Right atrium auricular region (tissue), 2 donors: ENCODE measurements around the gene MLLT1. TPM values are rescaled to one million over a fixed set of nuclear protein-coding genes. Genes with fewer than 3 reads are reported as not detected.

ENCODE experiments used
- DNase-seq: peaks from one replicate; pipeline ENCODE4 v3.0.0-alpha.2; 2019; ENCODE audit warnings: low spot score
- H3K27ac ChIP-seq, 2 donors: fragments of 200-600 bp; sonication (generic); 1 replicate in 1 of 2; 2 replicates in 1 of 2; pipeline ENCODE4 v1.5.1; 2016 to 2019
- H3K27me3 ChIP-seq, 2 donors: fragments of 200-600 bp; sonication (generic); one replicate each; pipeline versions ENCODE4 v1.5.1 to v1.6.0; 2017 to 2019
- H3K36me3 ChIP-seq: fragments of 200-600 bp; sonication (generic); one replicate; pipeline ENCODE4 v1.5.1; 2016
- H3K4me1 ChIP-seq, 2 donors: fragments of 200-600 bp; sonication (generic); one replicate each; pipeline versions ENCODE4 v1.5.1 to v1.6.0; 2017 to 2019
- H3K4me3 ChIP-seq, 2 donors: fragments of 200-600 bp; sonication (generic); 1 replicate in 1 of 2; 2 replicates in 1 of 2; pipeline ENCODE4 v1.5.1; 2017 to 2019; ENCODE audit warnings: mild to moderate bottlenecking in 1 of 2, moderate library complexity in 1 of 2
- H3K9me3 ChIP-seq, 2 donors: fragments of 200-600 bp; sonication (generic); one replicate each; pipeline ENCODE4 v1.5.1; 2019
- CTCF ChIP-seq, 2 donors: fragments of 200-600 bp; sonication (generic); IDR thresholded peaks; one replicate each; pipeline ENCODE4 v1.5.1; 2019; ENCODE audit warnings: antibody characterized with exemption in 2 of 2
- total RNA-seq, 2 donors: library from RNA; depleted of rRNA; stranded (reverse); fragments of >200 nt; gene quantifications; one replicate each; pipeline ENCODE4 v1.1.0, GENCODE V29; 2016

The MLLT1 gene
- total RNA-seq, 2 donors from 2014 or later = 21.2 to 36.9 TPM

- no peak for DNase-seq
- Histone ChIP-seq H3K27ac (no peak overlapping the region), H3K4me1 (peaks cover 0 to 4% of the 10 kb centered on the region in 2 donors), H3K9me3 (no peaks in the 10 kb centered on the region), H3K36me3 (no peaks in the 10 kb centered on the region), H3K27me3 (no peaks in the 10 kb centered on the region), H3K4me3 (no peak overlapping the region)
- no peak for TF ChIP-seq CTCF (IDR thresholded peaks at IDR 0.05)
Measured at GRCh38 chr19:6204212-6204611, 75.6 kb downstream of the MLLT1 start.

DNA sequence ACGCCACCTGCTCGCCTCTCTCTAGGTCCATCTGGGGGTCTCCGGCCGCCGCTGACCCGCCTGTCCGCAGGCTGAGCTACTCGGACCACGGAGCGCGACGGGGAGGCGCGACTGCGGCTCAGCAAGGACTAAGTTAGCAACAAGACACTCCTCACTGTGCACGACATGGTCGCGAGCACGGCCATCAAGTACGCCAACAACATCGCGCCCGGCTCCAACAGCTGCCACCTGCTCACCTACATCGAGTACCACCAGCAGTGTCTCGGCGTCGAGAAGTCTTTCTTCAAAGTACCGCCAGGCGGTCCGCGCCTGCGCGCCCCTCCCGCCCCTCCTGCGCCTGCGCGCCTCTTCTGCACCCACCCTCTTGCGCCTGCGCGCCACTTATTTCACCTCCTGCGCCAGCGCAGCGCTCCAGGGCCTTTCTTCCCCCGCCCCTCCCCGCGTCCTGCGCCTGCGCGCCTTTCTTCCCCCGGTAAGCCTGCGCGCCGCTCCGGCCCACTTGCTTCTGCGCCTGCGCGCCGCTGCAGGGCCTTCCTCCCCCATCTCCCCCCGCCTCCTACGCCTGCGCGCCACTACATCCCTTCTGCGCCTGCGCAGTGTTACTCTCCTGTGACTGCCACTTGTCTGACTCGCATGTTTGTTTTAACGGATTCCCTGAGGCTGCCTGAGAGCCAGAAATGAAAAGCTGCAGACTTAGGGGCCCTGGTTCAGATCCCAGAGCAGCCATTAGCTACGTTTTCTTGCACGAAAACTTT lies 80.4 kb downstream of the MLLT1 start:
- Histone ChIP-seq H3K9me3 (no peaks in the 10 kb centered on the region), H3K36me3 (no peaks in the 10 kb centered on the region), H3K4me3 (peak overlapping the region; percentile 65 to 67), H3K27ac (peak overlapping the region; percentile 63 to 78), H3K4me1 (peaks cover 0 to 16% of the 10 kb centered on the region in 2 donors), H3K27me3 (no peaks in the 10 kb centered on the region)
- TF ChIP-seq CTCF (IDR thresholded peaks at IDR 0.05) = peak in 1 of 2 donors; percentile 23
- DNase-seq = peak; percentile 97

DNA sequence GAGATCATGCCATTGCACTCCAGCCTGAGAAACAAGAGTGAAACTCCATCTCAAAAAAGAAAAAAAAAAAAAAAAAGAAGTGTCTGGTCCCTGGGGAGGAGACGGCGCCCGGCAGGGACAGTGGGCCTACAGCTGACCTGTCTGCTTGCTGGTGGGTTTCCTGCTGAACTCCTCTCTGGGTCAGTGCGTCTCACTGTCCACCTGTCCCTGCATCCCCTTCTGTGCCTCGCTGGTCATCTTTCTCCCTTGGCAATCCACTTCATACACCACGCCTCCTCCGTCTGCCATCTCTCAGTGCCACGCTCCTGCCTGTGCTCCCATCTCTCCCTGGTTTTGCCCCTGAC lies 80.9 kb downstream of the MLLT1 start:
- H3K9me3 ChIP-seq = no peaks in the 10 kb centered on the region
- H3K27ac ChIP-seq = peak overlapping the region in 1 of 2 donors; percentile 48
- no peaks in the 10 kb centered on the region for H3K36me3 ChIP-seq
- no peaks in the 10 kb centered on the region for H3K27me3 ChIP-seq
- peaks cover 0 to 16% of the 10 kb centered on the region in 2 donors for H3K4me1 ChIP-seq
- peak overlapping the region; percentile 65 to 67 for H3K4me3 ChIP-seq
- TF ChIP-seq CTCF (IDR thresholded peaks at IDR 0.05) = no peak
- DNase-seq = no peak

- Histone ChIP-seq H3K4me3 (no peak overlapping the region), H3K27ac (no peak overlapping the region), H3K27me3 (no peaks in the 10 kb centered on the region), H3K9me3 (no peaks in the 10 kb centered on the region), H3K36me3 (no peaks in the 10 kb centered on the region), H3K4me1 (peaks cover 0 to 16% of the 10 kb centered on the region in 2 donors)
- DNase-seq = no peak
- TF ChIP-seq CTCF (IDR thresholded peaks at IDR 0.05) = no peak
Measured at GRCh38 chr19:6196361-6196760, 83.4 kb downstream of the MLLT1 start.

GRCh38 chr19:6188811-6189210 lies 91.0 kb downstream of the MLLT1 start:
- Histone ChIP-seq H3K4me3 (no peak overlapping the region), H3K36me3 (no peaks in the 10 kb centered on the region), H3K9me3 (no peaks in the 10 kb centered on the region), H3K27me3 (no peaks in the 10 kb centered on the region), H3K27ac (no peak overlapping the region), H3K4me1 (no peaks in the 10 kb centered on the region)
- no peak for DNase-seq
- no peak for TF ChIP-seq CTCF (IDR thresholded peaks at IDR 0.05)

DNA sequence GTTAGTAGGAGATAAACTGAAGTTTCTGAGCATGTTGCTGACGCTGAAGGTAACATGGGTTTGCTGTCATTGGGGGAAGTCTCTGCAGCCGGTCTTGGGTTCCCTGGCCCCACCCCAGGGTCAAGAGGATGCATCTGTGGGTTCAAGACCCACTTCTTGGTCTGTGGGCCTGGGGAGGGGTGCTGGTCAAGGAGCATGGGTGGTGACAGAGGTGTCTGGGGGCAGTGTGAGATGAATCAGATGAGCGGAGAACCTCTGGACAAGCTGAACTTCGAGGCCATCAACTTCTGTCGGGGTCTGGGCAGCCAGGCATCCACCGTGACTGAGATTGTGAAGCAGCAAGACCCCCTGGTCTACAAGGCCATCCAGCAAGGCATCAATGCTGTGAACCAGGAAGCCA lies 92.4 kb downstream of the MLLT1 start:
- H3K4me3 ChIP-seq = no peak overlapping the region
- no peaks in the 10 kb centered on the region for H3K36me3 ChIP-seq
- H3K4me1 ChIP-seq = no peaks in the 10 kb centered on the region
- H3K27ac ChIP-seq = no peak overlapping the region
- DNase-seq = no peak
- H3K27me3 ChIP-seq = no peaks in the 10 kb centered on the region
- no peak for TF ChIP-seq CTCF (IDR thresholded peaks at IDR 0.05)
- H3K9me3 ChIP-seq = no peaks in the 10 kb centered on the region
